BLaER1 (cell line): ENCODE data around the gene MT1X.
"Not testable (repeated sequence)": the region's sequence is repeated elsewhere in the genome, so short reads cannot be mapped to it uniquely, and the experiment has no call there.

Experiments used
- H3K27ac ChIP-seq: shearing (Covaris generic); formaldehyde crosslinking; 2 replicates; pipeline ENCODE4 v1.8.1; 2022
- H3K27me3 ChIP-seq: shearing (Covaris generic); formaldehyde crosslinking; 2 replicates; pipeline ENCODE4 v1.8.1; 2022
- H3K36me3 ChIP-seq: shearing (Covaris generic); formaldehyde crosslinking; 2 replicates; pipeline ENCODE4 v1.8.1; 2022
- H3K4me1 ChIP-seq: shearing (Covaris generic); formaldehyde crosslinking; 2 replicates; pipeline ENCODE4 v1.8.1; 2022
- H3K4me2 ChIP-seq: shearing (Covaris generic); formaldehyde crosslinking; 2 replicates; pipeline ENCODE4 v1.8.1; 2022
- H3K4me3 ChIP-seq: shearing (Covaris generic); formaldehyde crosslinking; 2 replicates; pipeline ENCODE4 v1.8.1; 2022
- H3K9ac ChIP-seq: shearing (Covaris generic); formaldehyde crosslinking; 2 replicates; pipeline ENCODE4 v1.8.1; 2022
- H3K9me3 ChIP-seq: shearing (Covaris generic); formaldehyde crosslinking; 2 replicates; pipeline ENCODE4 v1.8.1; 2022
- H4K20me1 ChIP-seq: shearing (Covaris generic); formaldehyde crosslinking; 2 replicates; pipeline ENCODE4 v1.8.1; 2022
- Cebpa-rat ChIP-seq: shearing (Covaris generic); IDR thresholded peaks from 2 replicates; pipeline ENCODE4 v1.8.1; 2022

MT1X gene

DNA sequence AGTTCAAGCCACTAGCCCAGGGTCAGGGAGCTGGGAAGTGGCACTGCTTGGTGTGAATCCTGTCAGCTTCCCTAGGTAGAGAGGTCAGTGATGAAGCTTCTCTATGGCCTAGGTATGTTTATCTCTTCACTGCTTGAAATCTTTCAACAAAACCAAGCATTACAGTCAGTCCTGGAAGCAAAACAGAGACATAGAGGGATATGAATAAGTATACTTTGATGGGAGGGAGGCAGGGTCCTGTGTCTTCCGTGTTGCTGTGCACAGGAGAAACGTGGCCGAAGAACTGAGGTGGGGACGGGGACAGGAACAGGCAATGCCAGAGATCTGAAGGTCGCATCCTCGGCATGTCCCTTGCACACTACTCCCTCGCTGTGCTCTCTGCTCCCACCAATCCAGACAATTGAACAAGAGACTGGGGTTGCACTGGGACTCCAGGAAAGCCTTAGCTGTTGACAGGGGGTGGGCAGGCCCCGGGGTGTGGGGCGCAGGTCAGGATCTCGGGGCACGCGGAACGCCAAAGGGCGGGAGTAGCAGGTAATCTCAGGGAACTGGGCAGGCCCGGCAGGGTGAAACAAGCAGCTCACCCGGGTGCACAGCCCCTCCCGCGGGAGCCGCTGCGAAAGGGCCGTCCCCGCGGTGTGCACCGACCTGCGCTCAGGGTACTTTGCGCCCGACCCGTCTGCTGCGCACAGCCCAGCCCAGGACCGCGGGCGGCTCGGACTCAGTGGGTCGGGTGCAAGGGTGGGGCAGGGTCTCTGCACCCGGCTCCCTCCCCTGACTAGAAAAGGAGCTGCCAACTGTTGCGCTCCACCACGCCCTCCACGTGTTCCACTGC, 13.0 kb upstream of the MT1X start, which contains the start of gene MT1H:
TSS of gene MT1H (plus strand) at position 810 of the 835 bp plus-strand sequence. CDS start 71 bp downstream, outside the sequence.
- H3K4me1 ChIP-seq, result peaks cover 55% of the 10 kb centered on the region
- H3K9me3 ChIP-seq, result no peaks in the 10 kb centered on the region
- no peaks in the 10 kb centered on the region for H3K36me3 ChIP-seq
- peak within 1 kb of the TSS; percentile 28; the same call in 1 of the 2 replicates for H3K4me3 ChIP-seq
- H3K27me3 ChIP-seq, result peaks cover 92% of the 10 kb centered on the region
- no peak within 1 kb of the TSS for H3K27ac ChIP-seq
- TF ChIP-seq Cebpa-rat, result no peak
- no peak within 1 kb of the TSS for H3K9ac ChIP-seq
- peak within 1 kb of the TSS; percentile 51 for H3K4me2 ChIP-seq
- peaks cover 39% of the 10 kb centered on the region for H4K20me1 ChIP-seq

DNA sequence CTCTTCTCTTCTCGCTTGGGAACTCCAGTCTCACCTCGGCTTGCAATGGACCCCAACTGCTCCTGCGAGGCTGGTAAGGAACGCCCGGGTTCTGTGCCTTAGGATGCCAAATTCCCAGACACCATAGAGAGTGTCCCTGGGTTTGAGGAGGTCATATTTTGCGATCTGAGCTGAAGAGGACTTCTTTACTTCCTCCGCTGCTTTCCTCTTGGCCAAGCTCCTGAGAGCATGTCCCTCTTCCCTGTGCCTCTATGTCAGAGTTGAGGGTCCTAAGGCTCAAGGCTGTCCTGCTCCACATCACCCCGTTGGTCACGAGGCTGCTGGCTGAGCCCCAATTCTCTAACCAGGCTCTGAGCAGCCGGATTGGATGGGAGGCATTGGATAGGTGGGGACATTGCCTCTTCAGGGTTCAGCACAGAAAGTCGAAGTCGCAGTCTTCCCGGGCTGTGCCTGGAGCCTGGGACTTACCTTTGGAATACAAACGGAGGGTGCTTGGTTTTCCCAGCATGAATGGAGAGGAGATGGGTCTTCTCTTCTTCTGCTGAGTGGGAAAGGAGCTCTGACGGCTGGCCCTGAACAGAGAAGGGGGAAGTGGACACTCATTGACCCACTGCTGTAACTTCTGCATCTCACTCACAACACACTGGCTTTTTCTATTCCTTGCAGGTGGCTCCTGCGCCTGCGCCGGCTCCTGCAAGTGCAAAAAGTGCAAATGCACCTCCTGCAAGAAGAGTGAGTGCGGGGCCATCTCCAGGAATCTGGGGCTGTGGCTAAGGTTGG, 12.2 kb upstream of the MT1X start:
- no peak for TF ChIP-seq Cebpa-rat
- Histone ChIP-seq H3K27ac (no peak overlapping the region), H3K4me2 (peak overlapping the region; percentile 51), H3K27me3 (peaks cover 87% of the 10 kb centered on the region), H3K9ac (no peak overlapping the region), H3K9me3 (no peaks in the 10 kb centered on the region), H4K20me1 (peaks cover 39% of the 10 kb centered on the region), H3K4me3 (peak overlapping the region; percentile 28; the same call in 1 of the 2 replicates), H3K4me1 (peaks cover 61% of the 10 kb centered on the region), H3K36me3 (no peaks in the 10 kb centered on the region)

DNA sequence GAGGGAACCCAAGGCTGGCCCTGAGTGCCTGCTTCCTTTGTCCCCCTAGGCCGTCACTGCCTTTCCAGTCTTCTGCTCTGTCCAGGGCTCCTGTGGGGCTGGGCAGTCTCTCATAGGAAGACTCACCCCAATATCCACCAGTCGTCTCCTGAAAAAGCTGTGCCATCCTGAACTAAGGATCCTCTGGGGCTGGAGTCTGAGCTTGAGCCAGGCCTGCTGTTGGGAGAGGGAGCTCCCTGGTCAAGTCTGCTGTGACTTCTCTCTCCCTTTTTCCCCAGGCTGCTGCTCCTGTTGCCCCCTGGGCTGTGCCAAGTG, 11.7 kb upstream of the MT1X start:
- Histone ChIP-seq H3K4me2 (no peak overlapping the region), H3K4me1 (peaks cover 66% of the 10 kb centered on the region), H3K4me3 (no peak overlapping the region), H3K9ac (no peak overlapping the region), H3K27me3 (peaks cover 87% of the 10 kb centered on the region), H4K20me1 (peaks cover 39% of the 10 kb centered on the region), H3K36me3 (no peaks in the 10 kb centered on the region), H3K9me3 (no peaks in the 10 kb centered on the region), H3K27ac (no peak overlapping the region)
- no peak for TF ChIP-seq Cebpa-rat

DNA sequence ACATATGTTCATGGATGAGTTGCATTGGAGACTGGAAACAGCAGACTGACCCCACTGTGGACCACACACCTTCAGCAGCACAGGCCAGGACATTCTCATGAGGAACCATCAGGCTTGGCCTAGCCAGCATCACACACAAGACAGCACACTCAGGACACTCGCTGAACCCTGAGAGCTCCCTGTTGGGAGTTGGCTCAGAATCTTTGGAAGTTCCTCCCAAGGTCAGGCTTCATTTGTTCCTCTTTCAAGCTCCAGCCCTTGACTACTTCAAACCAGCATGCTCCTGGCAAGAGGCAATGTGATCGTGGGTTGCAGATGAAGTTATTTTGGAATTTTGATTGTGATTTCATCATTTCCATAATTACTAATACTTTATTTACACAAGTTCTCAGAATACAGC, 10.6 kb upstream of the MT1X start:
- Histone ChIP-seq H3K4me2 (peak overlapping the region; percentile 89), H4K20me1 (peaks cover 39% of the 10 kb centered on the region), H3K4me1 (peaks cover 76% of the 10 kb centered on the region), H3K27me3 (peaks cover 87% of the 10 kb centered on the region)
- not testable (repeated sequence) for H3K27ac ChIP-seq, H3K36me3 ChIP-seq, H3K4me3 ChIP-seq, H3K9ac ChIP-seq, H3K9me3 ChIP-seq

DNA sequence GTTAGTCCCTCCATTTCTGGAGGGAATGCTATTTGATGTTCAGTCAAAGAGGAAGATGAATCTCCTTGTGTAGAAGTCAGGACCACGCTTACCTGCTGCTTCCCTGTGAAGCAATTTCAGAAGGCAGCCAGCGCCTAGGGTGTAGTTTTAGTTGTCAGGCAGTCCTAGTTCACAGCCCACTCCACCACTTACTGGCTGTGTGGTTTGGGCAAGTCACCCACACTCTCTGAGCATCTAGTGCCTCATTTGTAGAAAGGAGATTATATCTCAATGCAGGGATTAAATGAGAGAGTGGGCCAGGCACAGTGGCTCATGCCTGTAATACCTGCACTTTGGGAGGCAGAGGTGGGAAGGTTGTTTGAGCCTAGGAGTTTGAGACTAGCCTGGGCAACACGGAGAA, 10.1 kb upstream of the MT1X start:
- H3K36me3 ChIP-seq, H3K9ac ChIP-seq, H3K9me3 ChIP-seq, H3K4me3 ChIP-seq, H3K27ac ChIP-seq: not testable (repeated sequence)
- Histone ChIP-seq H3K27me3 (peaks cover 87% of the 10 kb centered on the region), H3K4me2 (peak overlapping the region; percentile 89), H4K20me1 (peaks cover 36% of the 10 kb centered on the region), H3K4me1 (peaks cover 79% of the 10 kb centered on the region)

DNA sequence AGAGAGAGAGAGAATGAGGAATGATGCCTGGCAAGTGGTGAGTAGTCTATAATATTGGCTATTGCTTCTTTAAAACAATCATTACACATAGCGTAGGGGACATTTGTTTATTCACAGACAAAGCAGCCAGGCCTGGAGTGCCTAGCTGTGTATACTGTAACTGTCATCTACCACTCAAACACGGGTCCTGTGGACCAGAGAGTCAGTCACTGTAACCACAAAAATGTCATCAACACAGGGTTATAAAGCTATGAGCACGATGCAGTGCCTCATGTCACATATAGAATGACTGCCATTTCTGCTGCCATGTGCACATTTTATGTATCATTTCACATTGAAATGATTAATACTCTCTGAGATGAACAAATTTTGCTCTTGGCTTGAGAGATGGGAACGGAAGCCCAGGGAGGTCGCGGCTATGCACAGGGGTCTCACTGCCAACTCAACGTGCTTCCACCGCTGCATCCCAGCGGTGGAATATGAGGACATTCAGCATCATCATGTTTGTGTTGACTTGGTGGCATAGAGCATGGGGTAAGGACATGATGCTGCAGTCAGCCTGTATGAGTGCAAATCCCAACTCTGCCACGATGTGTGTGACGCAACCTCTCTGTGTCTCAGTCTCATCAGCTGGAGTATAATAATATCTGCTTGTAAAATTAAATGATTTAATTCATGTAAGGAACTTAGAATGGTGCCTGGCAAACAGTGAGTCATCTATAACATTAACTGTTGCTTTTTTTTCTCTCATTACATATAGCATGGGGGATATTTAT, 9.3 kb upstream of the MT1X start:
- peaks cover 83% of the 10 kb centered on the region for H3K27me3 ChIP-seq
- H3K4me3 ChIP-seq, result no peak overlapping the region
- peak overlapping the region; percentile 71; the same call in 1 of the 2 replicates for H3K9ac ChIP-seq
- no peak overlapping the region for H3K27ac ChIP-seq
- no peaks in the 10 kb centered on the region for H3K36me3 ChIP-seq
- peak overlapping the region; percentile 89 for H3K4me2 ChIP-seq
- TF ChIP-seq Cebpa-rat, result peak; percentile 73
- peaks cover 29% of the 10 kb centered on the region for H4K20me1 ChIP-seq
- H3K9me3 ChIP-seq, result no peaks in the 10 kb centered on the region
- H3K4me1 ChIP-seq, result peaks cover 79% of the 10 kb centered on the region

DNA sequence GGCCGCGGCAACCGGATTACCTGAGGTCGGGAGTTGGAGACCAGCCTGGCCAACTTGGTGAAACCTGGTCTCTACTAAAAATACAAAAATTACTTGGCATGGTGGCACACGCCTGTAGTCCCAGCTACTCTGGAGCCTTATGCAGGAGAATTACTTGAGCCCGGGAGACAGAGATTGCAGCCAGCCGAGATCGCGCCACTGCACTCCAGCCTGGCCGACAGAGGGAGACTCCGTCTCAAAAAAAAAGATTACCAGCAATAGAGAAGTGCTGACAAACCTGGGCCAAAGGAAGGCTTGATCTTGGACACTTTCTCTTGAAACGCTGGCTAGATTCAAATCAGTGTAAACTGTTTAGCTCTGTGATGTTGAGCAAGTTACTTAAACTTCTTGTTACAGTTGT, 8.3 kb upstream of the MT1X start:
- Histone ChIP-seq H3K27me3 (peaks cover 74% of the 10 kb centered on the region), H3K36me3 (no peaks in the 10 kb centered on the region), H3K4me3 (0 out of 2 replicates have a peak overlapping the region, but pooled peaks have one; percentile 25), H3K4me1 (peaks cover 73% of the 10 kb centered on the region), H3K27ac (peak overlapping the region; percentile 82), H3K9ac (peak overlapping the region; percentile 71; the same call in 1 of the 2 replicates), H3K4me2 (peak overlapping the region; percentile 89), H3K9me3 (no peaks in the 10 kb centered on the region), H4K20me1 (peaks cover 19% of the 10 kb centered on the region)
- no peak for TF ChIP-seq Cebpa-rat

DNA sequence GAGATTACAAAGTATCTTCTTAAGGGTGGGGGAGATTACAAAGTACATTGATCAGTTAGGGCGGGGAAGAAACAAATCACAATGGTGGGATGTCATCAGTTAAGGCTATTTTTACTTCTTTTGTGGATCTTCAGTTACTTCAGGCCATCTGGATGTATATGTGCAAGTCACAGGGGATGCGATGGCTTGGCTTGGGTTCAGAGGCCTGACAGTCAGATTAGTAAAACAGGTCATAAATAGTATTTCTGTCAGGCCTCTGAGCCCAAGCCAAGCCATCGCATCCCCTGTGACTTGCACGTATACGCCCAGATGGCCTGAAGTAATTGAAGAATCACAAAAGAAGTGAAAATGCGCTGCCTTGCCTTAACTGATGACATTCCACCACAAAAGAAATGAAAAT, 7.7 kb upstream of the MT1X start:
- not testable (repeated sequence) for H3K36me3 ChIP-seq, H3K9me3 ChIP-seq
- peak overlapping the region; percentile 88 for H3K27ac ChIP-seq
- peaks cover 67% of the 10 kb centered on the region for H3K4me1 ChIP-seq
- peak overlapping the region; percentile 89 for H3K4me2 ChIP-seq
- H3K9ac ChIP-seq, result peak overlapping the region; percentile 82
- H4K20me1 ChIP-seq, result peaks cover 12% of the 10 kb centered on the region; the same call in 1 of the 2 replicates
- peak overlapping the region; percentile 65; the same call in 1 of the 2 replicates for H3K4me3 ChIP-seq
- H3K27me3 ChIP-seq, result peaks cover 67% of the 10 kb centered on the region

DNA sequence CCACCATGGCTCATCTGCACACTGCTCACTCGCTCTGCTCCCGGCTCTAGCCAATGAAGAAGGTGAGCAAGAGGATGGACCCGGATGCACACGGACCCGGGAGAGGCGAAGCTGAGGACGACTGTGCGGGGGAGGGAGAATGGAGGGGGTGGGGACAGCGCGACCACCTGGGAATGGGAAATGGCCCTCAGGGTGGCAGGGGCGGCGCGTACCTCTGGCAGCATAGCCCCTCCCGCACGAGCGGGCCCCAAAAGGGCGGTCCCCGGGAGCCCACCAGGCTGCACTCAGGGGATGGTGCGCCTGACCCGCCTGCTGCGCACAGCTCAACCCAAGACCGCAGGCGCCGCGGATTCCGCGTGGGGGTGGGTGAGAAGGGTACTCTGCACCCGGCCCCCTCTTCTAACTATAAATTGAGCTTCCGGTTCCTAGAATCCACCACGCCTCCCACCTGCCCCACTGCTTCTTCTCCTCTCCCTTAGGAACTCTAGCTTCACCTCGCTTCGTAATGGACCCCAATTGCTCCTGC, 6.5 kb upstream of the MT1X start:
- no peak for TF ChIP-seq Cebpa-rat
- H3K9ac ChIP-seq, result peak overlapping the region; percentile 82
- H4K20me1 ChIP-seq, result peaks cover under 1% of the 10 kb centered on the region; the same call in 1 of the 2 replicates
- H3K4me2 ChIP-seq, result peak overlapping the region; percentile 89
- H3K36me3 ChIP-seq, result no peaks in the 10 kb centered on the region
- peak overlapping the region; percentile 65 for H3K4me3 ChIP-seq
- peak overlapping the region; percentile 88 for H3K27ac ChIP-seq
- no peaks in the 10 kb centered on the region for H3K9me3 ChIP-seq
- peaks cover 65% of the 10 kb centered on the region for H3K4me1 ChIP-seq
- H3K27me3 ChIP-seq, result peaks cover 55% of the 10 kb centered on the region
